CD4-positive, alpha-beta T cell treated with Interleukin-17A for 1 hour (primary cell): ENCODE results near the gene RUNX1.

Experiments
- DNase-seq: peaks from one replicate; pipeline ENCODE4 v3.0.0-alpha.2; 2020

The RUNX1 gene

DNA sequence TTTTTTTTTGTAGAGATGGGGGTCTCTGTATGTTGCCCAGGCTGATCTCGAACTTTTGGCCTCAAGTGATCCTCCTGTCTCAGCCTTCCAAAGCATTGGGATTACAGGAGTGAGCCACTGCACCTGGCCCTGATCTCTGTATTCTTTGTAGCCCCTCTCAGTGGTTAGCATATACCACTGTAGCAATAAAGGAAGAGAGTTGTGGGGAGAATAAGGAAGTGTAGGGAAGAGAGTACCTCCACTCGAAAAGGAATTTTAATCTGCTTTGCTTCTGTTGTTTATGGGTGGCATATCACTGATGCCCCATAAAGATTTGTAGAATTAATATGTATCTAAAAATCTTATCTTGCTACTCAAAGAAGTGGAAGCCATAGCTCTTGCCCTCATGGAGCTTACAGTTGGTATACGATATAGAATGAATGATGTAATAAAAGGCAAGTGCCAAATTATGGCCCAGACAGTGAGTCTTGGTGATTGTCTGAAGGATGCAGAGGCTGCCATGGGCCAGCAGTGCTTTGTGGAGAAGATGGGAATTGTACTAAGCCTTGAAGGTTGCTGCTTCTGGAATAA lies 284.3 kb downstream of the RUNX1 start:
- DNase-seq, result no peak

DNA sequence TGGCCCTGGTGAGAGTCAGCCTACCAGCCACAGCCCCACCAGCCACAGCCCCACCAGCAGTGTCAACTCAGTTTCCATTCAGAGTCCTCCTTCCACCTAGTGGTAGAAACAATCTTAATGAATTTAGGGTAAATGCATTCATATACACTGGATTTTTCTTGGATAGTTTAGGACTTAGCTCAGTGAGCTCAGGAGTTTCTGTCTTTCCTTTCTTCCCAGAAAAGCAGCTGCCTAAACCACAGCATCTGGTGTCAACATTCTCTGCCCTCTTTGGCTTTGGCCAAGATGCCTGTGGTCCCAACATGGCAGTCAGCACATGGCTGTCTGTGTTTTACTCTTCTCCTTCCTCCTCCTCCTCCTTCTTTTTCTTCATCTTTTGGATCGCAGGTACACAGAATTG lies 286.3 kb downstream of the RUNX1 start:
- no peak for DNase-seq

DNA sequence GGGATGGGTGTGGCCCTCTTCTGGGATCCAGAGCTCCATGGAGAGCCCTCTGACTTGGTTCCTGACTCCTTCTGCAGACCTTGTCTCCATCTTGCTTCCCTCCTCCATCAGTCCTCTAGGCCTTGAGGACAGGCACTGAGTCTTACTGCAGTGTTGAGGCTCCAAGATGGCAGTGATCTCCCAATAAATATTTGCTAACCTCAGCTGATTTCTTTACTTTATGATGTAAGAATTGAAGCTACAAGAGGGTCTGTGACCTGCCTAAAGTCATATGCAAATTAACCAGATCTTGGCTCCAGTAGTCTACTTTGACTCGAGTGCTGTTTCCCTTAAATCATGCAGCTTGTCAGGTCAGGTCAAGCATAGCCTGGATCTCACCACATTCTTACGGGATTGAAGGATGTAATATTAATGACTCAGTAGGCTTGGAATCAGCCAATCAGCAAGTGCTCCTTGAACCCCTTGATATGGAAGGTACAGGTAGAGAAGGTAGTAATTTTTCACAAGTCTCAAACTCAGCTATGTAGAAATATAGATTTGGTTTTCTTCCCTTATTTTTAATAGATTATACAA lies 287.3 kb downstream of the RUNX1 start:
- no peak for DNase-seq

DNA sequence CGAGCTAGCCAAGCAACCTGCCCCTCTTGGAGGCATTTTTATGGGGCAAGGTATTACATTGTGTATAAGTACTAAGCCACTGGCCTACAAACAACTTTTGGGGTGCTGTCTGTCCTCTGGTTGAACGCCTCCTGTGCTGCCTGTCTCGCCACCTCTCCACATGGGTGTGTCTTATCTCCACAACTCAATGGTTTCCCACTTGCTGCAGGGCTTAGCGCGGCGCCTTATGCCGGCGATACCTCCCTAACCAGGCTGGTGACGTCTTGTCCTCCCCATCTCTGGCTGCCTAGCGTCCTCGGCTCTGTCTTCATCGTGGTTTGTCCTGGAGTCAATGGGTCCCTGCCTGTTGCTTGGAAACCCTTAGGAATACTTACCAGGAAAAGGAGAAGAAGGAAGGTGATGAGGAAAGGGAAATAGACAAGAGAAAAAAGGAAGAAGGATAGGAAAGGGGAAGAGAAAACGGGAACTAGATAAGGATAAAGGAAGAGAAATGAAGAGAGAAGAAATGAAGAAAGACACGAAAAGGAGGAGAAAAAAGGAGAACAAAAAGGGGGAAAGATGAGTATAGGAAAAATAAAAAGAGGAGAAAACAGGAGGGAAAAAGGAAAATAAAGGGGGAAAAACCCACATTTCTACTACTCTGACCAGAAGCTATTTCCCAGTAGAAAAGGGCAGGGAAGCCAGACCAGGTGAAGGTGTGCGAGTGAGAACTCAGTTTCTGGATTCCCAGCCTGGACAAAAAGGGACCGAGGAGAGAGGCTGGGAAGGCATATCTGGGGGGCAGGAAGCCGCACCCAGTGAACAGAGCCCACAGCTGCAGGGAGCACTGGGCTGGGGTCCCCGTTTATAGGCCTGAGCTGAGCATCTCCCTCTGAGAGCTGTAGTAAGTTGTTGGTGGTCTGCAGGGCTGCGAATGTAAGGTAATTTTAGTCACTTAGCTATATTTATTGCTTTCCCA lies 294.1 kb downstream of the RUNX1 start:
- DNase-seq, result no peak

DNA sequence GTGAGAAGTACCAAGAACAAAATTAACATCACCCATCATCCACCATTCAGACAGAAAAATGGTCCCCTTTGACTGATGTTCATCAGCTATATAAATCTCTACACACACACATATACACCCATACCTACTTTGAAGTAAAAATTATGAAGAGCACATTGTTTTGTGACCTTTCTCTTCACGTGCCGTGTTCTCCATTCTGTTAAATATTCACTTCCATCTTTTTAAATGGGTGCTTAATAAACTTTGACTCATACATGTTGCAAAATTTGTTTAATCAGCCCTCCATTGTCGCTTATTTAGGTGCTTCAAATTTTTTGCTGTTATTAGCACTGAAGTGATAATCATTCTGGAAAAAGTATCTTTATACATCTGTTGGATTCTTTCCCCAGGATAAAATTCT lies 300.2 kb downstream of the RUNX1 start:
- no peak for DNase-seq

DNA sequence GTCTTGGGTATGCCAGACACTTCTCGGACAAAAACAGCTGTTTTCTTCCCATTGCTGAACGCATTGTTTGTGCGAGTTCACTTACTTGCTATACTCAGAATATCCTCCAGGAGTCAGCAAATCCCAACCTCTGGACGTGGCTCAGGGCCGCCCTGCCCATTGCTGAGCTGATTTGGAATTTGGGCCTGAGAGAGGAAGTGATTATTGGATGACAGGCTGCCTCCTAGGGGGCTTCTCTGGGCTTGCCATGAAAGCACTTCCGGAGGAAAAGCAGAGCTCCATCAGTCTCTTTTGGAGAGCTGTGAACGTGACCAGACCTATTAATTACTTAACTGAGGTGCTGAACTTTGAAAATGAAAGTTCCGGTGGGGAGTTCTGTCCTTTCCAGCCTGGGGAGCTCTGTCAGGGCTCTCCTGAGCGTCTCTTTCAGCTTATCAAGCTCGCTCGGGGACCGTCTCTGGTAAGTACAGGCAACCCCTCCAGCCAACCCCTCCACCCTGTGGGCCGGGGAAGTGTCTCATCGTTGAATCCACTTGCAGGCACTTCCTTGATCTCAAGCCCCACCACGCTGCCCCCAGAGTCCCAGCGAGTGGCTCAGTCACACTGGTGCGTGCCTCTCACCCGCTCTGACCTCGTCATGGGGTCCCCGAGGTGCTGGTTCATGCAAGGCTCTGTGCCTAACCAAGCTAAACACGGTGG lies 303.4 kb downstream of the RUNX1 start:
- peak; percentile 71 for DNase-seq

DNA sequence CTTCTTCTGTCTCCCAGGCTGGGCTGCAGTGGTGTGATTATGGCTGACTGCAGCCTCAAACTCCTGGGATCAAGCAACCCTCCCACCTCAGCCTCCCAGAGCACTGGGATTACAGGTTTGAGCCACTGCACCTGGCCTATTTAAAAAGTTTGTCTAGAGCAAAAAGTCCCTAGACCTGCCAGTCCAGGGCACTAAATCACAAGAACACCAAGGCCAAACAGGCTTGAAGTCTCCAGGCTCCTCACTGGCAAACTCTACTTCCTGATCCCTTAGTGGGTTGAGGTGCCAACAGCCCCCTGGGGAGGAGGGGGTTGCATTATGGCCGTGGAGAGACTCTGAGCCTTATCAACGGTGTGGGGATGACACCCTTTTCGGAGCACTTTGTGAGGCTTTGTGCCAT lies 304.3 kb downstream of the RUNX1 start:
- no peak for DNase-seq

DNA sequence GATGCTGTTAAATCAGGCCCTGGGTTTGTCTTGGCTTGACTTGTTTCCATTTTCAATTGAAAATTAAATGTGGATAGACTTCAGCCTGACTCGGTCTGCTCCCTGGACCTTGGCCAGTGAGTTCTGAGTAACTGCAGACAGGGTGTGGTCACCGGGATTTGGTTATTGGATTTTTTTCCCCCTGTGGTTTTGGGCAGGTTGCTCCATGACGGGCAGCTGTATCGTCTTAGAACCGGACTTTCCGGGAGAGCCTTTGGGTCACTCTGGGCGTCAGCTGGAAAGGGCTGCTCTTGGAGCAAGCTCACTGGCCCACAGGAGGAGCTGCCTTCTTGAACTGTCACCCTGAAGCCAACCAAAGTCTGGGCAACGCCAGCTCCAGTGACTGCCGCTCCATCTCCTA lies 305.3 kb downstream of the RUNX1 start:
- DNase-seq, result no peak

DNA sequence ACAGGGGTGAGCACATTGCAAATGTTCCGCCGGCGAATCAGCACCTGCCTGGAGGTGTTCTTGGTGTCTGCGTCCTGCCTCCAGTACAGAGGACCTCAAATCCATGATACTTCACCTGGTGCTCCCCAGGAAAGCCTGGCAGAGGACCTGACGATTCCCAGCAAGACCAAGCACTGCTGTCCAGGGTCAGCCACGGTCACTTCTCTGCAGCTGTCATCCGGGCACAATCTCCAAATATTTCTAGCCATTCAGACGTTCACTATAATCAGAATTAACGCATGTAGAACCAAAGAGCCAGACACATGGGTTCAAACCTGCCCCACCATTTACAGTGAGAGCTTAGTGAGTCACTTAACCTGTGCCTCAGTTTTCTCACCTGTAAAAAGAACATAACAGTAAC lies 305.8 kb downstream of the RUNX1 start:
- DNase-seq, result no peak

DNA sequence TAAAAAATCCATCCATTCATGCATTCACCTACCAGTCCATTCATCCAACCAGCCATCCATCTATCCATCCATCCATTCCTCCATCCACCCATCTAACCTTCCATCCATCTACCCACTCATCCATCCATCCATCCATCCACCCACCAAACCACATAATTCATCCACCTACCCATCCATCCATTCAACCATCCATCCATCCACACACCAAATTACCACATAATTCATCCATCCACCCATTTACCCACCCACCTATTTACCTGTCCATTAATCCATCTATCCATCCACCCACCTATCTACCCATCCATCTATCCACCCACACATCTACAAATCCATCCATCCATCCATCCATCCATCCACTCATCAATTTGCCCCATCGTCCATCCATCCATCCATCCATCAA lies 308.9 kb downstream of the RUNX1 start:
- DNase-seq, result no peak
